SU-DHL-6 (cell line): ENCODE results near the gene RRM1.

Experiments used
- EZH2phosphoT487 ChIP-seq: fragments of 200-600 bp; sonication (generic), shearing (Covaris generic); conservative IDR thresholded peaks from 2 replicates; pipeline ENCODE4 v1.6.1; 2018; ENCODE audit warnings: mild to moderate bottlenecking, antibody characterized with exemption, low read length, moderate library complexity, mixed read lengths
- TF ChIP-seq, protein P1 (sequence below): fragments of 200-600 bp; sonication (generic); IDR thresholded peaks from one replicate; pipeline ENCODE4 v1.5.1; 2017; ENCODE audit warnings: antibody characterized with exemption, mild to moderate bottlenecking, low read length, moderate library complexity; ENCODE audit not compliant: insufficient read depth, poor library complexity, severe bottlenecking

- TF ChIP-seq, protein P1, sequence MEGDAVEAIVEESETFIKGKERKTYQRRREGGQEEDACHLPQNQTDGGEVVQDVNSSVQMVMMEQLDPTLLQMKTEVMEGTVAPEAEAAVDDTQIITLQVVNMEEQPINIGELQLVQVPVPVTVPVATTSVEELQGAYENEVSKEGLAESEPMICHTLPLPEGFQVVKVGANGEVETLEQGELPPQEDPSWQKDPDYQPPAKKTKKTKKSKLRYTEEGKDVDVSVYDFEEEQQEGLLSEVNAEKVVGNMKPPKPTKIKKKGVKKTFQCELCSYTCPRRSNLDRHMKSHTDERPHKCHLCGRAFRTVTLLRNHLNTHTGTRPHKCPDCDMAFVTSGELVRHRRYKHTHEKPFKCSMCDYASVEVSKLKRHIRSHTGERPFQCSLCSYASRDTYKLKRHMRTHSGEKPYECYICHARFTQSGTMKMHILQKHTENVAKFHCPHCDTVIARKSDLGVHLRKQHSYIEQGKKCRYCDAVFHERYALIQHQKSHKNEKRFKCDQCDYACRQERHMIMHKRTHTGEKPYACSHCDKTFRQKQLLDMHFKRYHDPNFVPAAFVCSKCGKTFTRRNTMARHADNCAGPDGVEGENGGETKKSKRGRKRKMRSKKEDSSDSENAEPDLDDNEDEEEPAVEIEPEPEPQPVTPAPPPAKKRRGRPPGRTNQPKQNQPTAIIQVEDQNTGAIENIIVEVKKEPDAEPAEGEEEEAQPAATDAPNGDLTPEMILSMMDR, result no peak
- TF ChIP-seq EZH2phosphoT487, result no peak
Observed at GRCh38 chr11:4134806-4135205, 40.2 kb downstream of the RRM1 start.
